Right hindlimb (tissue), 1 donor: ENCODE data around the gene EXOSC10.
"Not testable (repeated sequence)": the region's sequence is repeated elsewhere in the genome, so short reads cannot be mapped to it uniquely, and the experiment has no call there.

Experiments used
- DNase-seq: peaks from one replicate; pipeline ENCODE4 v3.0.0-alpha.2; 2018

The EXOSC10 gene

GRCh38 chr1:11042995-11043874, 56.4 kb downstream of the EXOSC10 start:
- DNase-seq = no peak

- DNase-seq = no peak
These were observed 57.6 kb downstream of the EXOSC10 start for GRCh38 chr1:11042065-11042464.

GRCh38 chr1:11041048-11041447, 58.6 kb downstream of the EXOSC10 start:
- DNase-seq = no peak

- not testable (repeated sequence) for DNase-seq
These were observed 59.6 kb downstream of the EXOSC10 start for GRCh38 chr1:11040105-11040429.

GRCh38 chr1:11039351-11040104, 60.1 kb downstream of the EXOSC10 start:
- DNase-seq = no peak

- peak; percentile 89 for DNase-seq
These were observed 61.9 kb downstream of the EXOSC10 start for GRCh38 chr1:11037740-11038182.

GRCh38 chr1:11037019-11037739, 62.5 kb downstream of the EXOSC10 start:
- not testable (repeated sequence) for DNase-seq

GRCh38 chr1:11031624-11032262, 67.9 kb downstream of the EXOSC10 start:
- no peak for DNase-seq

- DNase-seq = no peak
These were observed 68.8 kb downstream of the EXOSC10 start for GRCh38 chr1:11030865-11031264.

GRCh38 chr1:11028018-11028417, 71.7 kb downstream of the EXOSC10 start:
- DNase-seq = no peak

GRCh38 chr1:11027316-11027715, 72.4 kb downstream of the EXOSC10 start:
- DNase-seq = no peak

GRCh38 chr1:11026903-11027302, 72.8 kb downstream of the EXOSC10 start:
- no peak for DNase-seq

GRCh38 chr1:11026052-11026451, 73.6 kb downstream of the EXOSC10 start:
- DNase-seq = no peak

GRCh38 chr1:11025618-11026017, 74.1 kb downstream of the EXOSC10 start:
- DNase-seq = no peak

- no peak for DNase-seq
These were observed 74.8 kb downstream of the EXOSC10 start for GRCh38 chr1:11024874-11025203.

- no peak for DNase-seq
These were observed 75.4 kb downstream of the EXOSC10 start for GRCh38 chr1:11024154-11024873.

- no peak for DNase-seq
These were observed 76.5 kb downstream of the EXOSC10 start for GRCh38 chr1:11023201-11023600.

- DNase-seq = no peak
These were observed 79.7 kb downstream of the EXOSC10 start for GRCh38 chr1:11019971-11020370.

- not testable (repeated sequence) for DNase-seq
These were observed 80.3 kb downstream of the EXOSC10 start for GRCh38 chr1:11019358-11019757.
